Renal cortex interstitium (tissue), 11 donors: ENCODE measurements around the gene ELK4. TPM values are rescaled to one million over a fixed set of nuclear protein-coding genes. Genes with fewer than 3 reads are reported as not detected.
"Not testable (repeated sequence)": the region's sequence is repeated elsewhere in the genome, so short reads cannot be mapped to it uniquely, and the experiment has no call there.

Source experiments
- DNase-seq, 11 donors: peaks; one replicate each; pipeline ENCODE4 v3.0.0-alpha.2; 2013; ENCODE audit warnings: low read depth in 9 of 11, low spot score in 4 of 11; ENCODE audit errors: extremely low read depth in 1 of 11
- polyA plus RNA-seq, 3 donors: library from polyadenylated mRNA; unstranded; fragments of 120-200 nt; gene quantifications; one replicate each; pipeline ENCODE4 v1.2.1, GENCODE V29; 2013; ENCODE audit not compliant: insufficient read length in 3 of 3

Gene ELK4
- polyA plus RNA-seq, 3 donors, result 16.0 to 25.7 (median 17.8) TPM

DNA sequence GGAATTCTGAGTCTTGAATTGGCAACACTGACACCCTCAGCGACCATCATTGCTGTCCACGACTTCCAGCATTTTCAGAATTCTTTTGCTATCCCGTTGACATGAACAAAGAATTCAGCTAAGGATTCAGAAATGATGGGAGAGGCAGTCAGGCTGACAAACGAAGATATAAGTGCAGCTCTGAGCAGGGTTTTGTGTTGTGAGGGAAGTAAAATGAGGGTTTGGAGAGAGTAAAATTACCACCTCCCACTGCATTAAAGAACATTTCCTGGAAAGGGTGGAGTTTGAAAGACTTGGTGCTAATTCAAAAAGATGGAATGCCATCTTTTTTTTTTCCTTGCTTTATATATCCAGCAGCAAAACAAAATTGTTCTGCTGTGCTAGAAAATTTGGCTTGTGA lies 4.9 kb upstream of the ELK4 start:
- DNase-seq, result no peak

- not testable (repeated sequence) for DNase-seq
Observed at GRCh38 chr1:205636138-205636530, 4.3 kb upstream of the ELK4 start.

DNA sequence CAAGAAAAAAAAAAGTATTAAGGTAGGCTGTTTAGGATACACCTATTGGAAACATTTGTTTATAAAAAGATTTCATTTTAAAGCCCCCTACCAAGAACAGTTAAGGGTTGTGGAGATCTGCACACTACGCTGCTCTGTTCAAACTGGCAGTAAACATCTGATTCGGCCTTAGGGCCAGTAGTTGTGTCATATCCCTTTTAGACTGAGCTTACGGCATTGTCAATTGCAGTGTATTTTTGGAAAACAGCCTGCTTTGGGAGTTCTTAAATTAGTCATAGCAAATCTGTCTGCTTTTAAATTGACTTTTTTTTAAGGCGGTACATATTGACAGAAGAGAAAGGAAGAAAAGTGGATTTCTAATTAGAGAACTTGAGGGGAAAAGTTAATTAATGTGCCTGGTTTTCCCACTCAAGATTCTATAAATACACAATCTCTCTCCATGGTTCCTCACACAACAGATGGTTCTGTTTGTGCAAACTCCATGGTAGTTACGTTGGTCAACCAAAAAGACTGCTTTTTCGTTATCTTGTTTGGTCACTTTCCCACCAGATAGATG lies 1.7 kb upstream of the ELK4 start:
- DNase-seq, result no peak

DNA sequence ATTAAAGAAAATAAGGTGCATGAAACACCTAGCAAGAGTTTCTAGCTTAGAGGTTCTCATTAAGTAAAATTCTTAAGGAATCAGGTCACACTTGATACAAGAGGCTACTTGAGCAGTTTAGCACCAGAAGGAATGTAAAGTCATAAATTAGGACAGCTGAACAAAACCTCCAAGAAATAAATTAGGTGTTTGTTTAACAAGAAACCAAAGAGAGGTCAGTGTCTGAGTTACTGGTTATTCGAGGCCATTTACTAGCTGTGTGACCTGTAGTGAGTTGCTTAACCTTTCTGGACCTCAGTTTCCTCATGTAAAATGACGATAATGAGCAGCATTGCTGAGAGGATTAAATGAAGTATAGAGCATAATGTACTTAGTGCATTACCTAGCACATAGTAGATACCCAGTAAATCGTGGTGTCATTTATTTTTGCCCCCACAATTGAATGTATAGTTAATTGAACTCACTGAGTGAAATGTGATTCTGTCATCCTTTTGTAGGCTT lies 908 bp upstream of the ELK4 start:
- peak in 1 of 11 donors; percentile 36 for DNase-seq

- peak in 9 of 11 donors; percentile 58 to 82 (median 76) for DNase-seq
Observed at GRCh38 chr1:205631010-205631767, 622 bp downstream of the ELK4 start.

DNA sequence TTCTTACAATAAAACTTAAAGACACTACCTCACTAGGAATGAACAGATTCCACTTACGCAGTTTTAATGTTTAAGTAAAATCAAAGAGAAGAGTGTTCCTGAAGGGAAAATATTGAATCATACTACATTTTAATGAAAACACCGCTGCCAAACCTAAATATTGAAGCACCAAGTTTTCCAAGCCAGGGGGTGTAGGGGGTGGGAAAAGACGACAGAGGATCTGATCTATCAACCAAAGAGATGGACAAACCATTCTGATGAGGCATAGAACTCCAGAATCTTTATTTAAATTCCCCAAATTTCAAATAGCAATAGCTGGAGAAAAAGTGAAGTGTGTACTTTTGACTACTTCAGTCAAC lies 1.2 kb downstream of the ELK4 start:
- DNase-seq, result no peak

DNA sequence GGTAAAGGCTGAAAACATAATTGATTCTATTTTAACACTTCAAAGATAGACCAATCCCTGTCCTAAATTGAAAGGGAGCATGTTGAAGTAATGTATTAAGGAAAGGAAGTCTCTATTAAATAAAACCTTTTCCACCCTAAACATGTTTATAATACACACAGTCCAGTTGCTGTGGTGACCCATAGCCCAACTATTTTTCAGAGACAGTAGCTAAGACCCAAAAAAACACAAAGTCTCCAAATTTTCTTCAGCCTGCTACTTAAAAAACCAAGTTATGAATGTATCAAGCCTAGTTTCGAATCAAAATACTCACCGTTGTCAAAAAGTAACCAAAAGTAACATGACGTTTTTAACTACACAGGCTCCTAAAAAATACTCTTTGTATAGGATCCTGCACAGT lies 1.6 kb downstream of the ELK4 start:
- DNase-seq, result no peak

DNA sequence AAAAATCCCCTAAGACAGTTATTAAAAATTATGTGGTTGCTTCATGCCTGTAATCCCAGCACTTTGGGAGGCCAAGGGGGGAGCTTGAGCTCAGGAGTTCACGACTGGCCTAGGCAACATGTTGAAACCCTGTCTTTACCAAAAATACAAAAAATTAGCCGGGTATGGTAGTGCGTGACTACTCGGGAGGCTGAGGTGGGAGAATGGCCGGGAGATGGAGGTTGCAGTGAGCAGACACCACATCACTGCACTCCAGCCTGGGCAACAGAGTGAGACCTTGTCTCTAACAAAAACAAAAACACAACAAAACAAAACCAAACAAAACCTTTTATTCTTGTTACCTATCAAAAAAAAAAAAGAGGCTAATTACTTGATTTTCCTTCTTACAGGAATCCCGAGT lies 2.1 kb downstream of the ELK4 start:
- DNase-seq, result no peak

DNA sequence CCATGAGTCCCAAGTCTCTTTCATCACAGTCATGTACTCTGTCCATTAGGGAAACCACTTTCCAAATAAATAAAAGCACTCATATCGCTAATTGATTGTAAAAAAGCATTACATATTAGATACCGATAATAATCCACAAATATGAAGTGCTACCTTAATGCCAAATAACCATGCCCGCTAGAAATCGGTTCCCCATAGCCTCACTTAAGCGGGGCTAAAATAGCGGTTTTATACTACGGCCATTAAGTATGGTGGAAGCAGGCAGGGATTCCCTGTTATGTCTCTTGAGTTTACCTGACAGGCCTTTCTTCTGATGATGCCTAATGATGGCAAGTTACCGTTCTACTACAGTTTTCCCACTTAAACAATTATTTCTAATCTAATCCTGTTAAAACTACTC lies 3.9 kb downstream of the ELK4 start:
- no peak for DNase-seq

GRCh38 chr1:205626216-205626615 lies 5.6 kb downstream of the ELK4 start:
- DNase-seq, result no peak

- no peak for DNase-seq
Observed at GRCh38 chr1:205623646-205624045, 8.2 kb downstream of the ELK4 start.

DNA sequence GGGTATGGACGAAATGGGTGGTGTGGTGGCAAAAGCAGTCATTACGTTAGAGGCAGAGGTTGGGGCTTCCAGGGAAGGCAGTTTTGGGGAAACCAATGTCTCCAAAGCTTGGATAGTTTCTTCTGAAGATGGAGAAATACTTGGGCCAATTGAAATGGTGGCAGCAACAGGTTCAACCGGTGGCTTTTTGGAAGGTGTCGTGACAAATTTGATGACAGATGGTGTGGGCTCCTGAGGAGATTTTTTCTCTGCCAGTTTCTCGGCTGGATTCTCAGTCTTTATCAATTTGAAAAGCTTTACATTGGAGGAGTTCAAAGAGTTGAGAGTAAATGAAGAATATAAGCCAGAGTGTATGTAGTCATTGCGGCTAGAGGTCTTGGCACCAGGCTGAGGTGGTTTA lies 11.5 kb downstream of the ELK4 start:
- DNase-seq, result no peak

- DNase-seq, result no peak
Observed at GRCh38 chr1:205619376-205619775, 12.4 kb downstream of the ELK4 start.

- no peak for DNase-seq
Observed at GRCh38 chr1:205616563-205617293, 15.1 kb downstream of the ELK4 start.

DNA sequence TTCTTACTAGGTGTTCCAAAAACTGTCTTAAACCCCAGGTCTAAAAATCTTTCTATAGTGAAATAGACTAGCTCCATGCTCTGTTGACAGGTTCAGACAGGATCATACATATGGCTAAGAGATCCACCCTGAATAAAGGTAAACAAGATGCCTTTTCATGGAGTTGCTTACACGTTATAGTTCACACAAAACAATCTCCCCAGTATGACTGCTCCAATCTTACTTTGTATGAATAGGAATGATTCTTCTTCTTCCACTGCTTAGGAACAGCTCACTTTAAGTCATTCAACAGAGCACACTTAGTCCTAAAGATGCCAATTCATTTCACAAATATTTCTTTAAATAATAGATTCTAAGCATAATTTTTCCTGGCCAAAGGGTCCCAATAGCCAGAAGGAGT lies 16.0 kb downstream of the ELK4 start:
- no peak for DNase-seq

DNA sequence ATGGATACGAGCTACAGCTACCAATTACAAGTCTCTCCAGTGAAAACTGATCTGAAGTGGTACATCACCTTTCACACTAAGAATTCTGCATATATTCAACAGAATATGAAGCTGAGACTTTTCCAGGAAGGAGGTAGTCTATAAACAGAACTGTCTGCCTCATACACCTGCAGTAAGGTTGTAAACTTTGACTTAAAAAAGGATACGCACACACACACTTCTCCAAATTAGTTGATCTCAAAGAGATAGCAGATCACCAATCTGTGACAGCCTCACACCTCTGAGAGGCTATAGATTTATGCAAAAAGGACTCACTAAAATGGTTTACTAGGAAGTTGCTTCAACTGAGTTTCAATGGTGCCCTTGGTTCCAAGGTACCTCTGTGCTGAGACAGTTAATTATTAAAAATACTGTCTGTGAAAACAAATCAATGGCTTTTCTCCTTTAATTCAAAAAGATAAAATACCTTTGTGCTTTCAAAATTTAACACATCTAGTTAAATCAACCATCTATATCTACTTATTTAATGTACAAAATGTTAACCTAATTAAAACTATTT lies 17.9 kb downstream of the ELK4 start:
- DNase-seq, result no peak

GRCh38 chr1:205612556-205612955 lies 19.3 kb downstream of the ELK4 start:
- no peak for DNase-seq

DNA sequence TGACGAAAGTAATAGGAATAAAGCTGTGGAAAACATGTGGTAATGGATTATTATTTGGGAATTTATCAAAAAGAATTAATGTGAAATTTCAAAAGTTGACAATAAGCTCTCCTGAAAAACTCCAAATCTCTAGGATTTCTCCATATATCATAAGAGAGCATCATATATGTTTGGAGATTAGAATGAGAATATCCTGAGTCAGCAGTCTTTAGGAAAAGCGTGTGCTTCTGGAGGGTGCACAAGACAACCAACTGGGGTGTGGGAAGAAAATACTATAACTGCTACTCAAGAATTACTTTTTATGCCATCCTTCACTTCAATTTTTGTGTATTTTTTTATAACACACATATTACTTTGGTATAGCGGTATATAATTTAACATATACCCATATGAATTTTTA lies 19.7 kb downstream of the ELK4 start:
- no peak for DNase-seq

DNA sequence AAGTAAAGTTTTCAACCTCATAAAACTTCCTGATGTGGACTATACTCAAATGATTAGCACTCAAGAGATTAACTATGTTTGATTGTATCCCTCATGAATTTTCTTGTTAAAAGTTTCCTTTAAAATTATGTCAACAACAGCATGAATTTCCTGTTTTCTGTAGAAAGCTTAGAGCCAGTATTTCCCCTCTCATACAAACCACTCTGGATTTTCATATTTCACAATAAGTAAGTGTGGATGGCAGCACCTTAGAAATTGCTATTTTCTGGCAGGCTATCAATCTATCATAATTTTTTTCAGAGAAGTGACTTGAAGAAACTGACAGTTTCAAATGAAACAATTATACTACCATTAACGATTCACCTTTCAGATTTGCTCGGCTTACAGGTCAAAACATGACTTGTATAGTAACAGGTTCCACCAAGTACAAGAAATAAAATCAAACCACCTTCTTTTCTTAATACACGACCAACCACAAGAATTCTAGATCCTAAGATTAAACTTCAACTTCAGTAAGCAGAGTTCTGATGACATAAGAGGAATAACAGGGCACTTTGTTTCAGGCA lies 20.8 kb downstream of the ELK4 start:
- DNase-seq, result no peak

GRCh38 chr1:205610036-205610435 lies 21.8 kb downstream of the ELK4 start:
- DNase-seq, result no peak
